ENCODE results near the gene ELOF1.
A peak's percentile ranks its signal among the peaks of the same experiment; 100 is the strongest.
"Not testable (repeated sequence)": the region's sequence is repeated elsewhere in the genome, so short reads cannot be mapped to it uniquely, and the experiment has no call there.

Gene ELOF1

GRCh38 chr19:11558881-11559828 lies at the start of gene ELOF1:
Gene ELOF1, minus strand, starts transcription at chr19:11559230. Its CDS starts 4,883 bp downstream, at chr19:11554347.
- DNase-seq, result peak; percentile 99

GRCh38 chr19:11606484-11606883 lies 47.5 kb upstream of the ELOF1 start:
- DNase-seq, result no peak

GRCh38 chr19:11599704-11600103 lies 40.7 kb upstream of the ELOF1 start:
- not testable (repeated sequence) for DNase-seq

GRCh38 chr19:11598746-11599145 lies 39.7 kb upstream of the ELOF1 start:
- DNase-seq, result no peak

GRCh38 chr19:11598103-11598483 lies 39.1 kb upstream of the ELOF1 start:
- no peak for DNase-seq

- DNase-seq, result peak; percentile 99
Measured at GRCh38 chr19:11597202-11598102, 38.4 kb upstream of the ELOF1 start, which contains the start of gene ZNF627. Gene ZNF627, plus strand, starts transcription at chr19:11597483. Its CDS starts 145 bp downstream, at chr19:11597628.

- no peak for DNase-seq
Measured at GRCh38 chr19:11596156-11596555, 37.1 kb upstream of the ELOF1 start.

GRCh38 chr19:11594084-11594483 lies 35.1 kb upstream of the ELOF1 start:
- no peak for DNase-seq

- no peak for DNase-seq
Measured at GRCh38 chr19:11587975-11588631, 29.1 kb upstream of the ELOF1 start.

- DNase-seq, result peak; percentile 82
Measured at GRCh38 chr19:11587302-11587974, 28.4 kb upstream of the ELOF1 start.

- no peak for DNase-seq
Measured at GRCh38 chr19:11586331-11586730, 27.3 kb upstream of the ELOF1 start.

GRCh38 chr19:11581740-11582139 lies 22.7 kb upstream of the ELOF1 start:
- peak; percentile 69 for DNase-seq

GRCh38 chr19:11580116-11580515 lies 21.1 kb upstream of the ELOF1 start:
- DNase-seq, result no peak

GRCh38 chr19:11578258-11579142 lies 19.5 kb upstream of the ELOF1 start:
- DNase-seq, result peak; percentile 48

- DNase-seq, result no peak
Measured at GRCh38 chr19:11577451-11578257, 18.6 kb upstream of the ELOF1 start, which contains the start of gene ACP5. Gene ACP5, minus strand, starts transcription at chr19:11577645. Its CDS starts 328 bp downstream, at chr19:11577317.

- DNase-seq, result no peak
Measured at GRCh38 chr19:11576227-11576626, 17.2 kb upstream of the ELOF1 start.

- DNase-seq, result no peak
Measured at GRCh38 chr19:11574689-11575088, 15.7 kb upstream of the ELOF1 start.

- not testable (repeated sequence) for DNase-seq
Measured at GRCh38 chr19:11573763-11574162, 14.7 kb upstream of the ELOF1 start.

GRCh38 chr19:11573354-11573753 lies 14.3 kb upstream of the ELOF1 start:
- not testable (repeated sequence) for DNase-seq

GRCh38 chr19:11570039-11570462 lies 11.0 kb upstream of the ELOF1 start:
- no peak for DNase-seq

Measured in activated CD4-positive, alpha-beta T cell treated with anti-CD3 and anti-CD28 coated beads, Interleukin-10, Interleukin-2, amounts not matched to agents 100 ng/mL and 50 ng/mL, durations not matched to agents 16 hours and 8 hours (primary cell).